NCI-H446 treated with DMSO at 0.1 percent for 48 hours (cell line): ENCODE results near the gene ACR.

Source experiments
- DNase-seq: peaks from one replicate; lab custom pipeline; 2025; lab: John Stamatoyannopoulos, UW

ACR gene

DNA sequence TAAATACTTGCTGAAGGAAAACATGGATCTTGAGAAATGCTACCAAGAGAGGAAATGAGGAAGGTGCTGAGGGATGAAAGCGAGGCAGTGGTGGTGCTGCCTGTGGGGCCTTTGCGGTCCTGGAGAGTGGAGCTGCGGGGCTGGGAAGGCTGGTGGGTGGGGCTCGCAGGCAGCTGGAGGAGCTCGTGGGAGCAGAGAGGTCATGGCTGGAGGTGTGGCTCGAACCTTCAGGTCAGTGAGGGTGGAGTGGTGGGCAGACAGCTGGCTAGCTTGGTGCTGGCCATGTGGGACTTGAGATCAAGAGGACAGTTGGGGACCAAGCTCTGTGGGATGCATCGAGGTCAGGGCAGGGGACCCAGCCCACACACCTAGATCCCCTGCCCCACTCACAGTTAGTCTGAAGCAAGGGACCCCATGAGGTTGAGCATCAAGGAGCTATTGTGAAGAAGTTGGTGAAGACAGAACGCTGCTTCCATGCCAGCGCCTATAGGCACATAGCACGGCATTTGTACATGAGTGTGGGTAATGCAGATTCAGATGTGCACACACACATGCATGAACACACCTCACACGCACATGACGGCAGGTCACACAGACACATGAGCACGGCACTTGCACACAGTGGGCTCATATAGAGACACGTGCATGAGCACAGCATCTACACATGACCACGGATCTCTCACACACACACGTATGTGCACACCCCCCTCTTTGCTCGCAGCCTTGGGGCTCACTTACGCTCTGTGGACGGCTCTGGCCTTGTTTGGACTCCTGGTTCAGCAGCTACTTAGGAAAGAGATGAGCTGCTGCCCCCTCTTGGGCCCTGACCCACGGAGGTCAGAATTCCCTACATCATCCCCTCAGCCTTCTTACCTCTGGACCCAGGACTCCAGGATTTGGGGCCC lies 34.9 kb upstream of the ACR start:
- no peak for DNase-seq

DNA sequence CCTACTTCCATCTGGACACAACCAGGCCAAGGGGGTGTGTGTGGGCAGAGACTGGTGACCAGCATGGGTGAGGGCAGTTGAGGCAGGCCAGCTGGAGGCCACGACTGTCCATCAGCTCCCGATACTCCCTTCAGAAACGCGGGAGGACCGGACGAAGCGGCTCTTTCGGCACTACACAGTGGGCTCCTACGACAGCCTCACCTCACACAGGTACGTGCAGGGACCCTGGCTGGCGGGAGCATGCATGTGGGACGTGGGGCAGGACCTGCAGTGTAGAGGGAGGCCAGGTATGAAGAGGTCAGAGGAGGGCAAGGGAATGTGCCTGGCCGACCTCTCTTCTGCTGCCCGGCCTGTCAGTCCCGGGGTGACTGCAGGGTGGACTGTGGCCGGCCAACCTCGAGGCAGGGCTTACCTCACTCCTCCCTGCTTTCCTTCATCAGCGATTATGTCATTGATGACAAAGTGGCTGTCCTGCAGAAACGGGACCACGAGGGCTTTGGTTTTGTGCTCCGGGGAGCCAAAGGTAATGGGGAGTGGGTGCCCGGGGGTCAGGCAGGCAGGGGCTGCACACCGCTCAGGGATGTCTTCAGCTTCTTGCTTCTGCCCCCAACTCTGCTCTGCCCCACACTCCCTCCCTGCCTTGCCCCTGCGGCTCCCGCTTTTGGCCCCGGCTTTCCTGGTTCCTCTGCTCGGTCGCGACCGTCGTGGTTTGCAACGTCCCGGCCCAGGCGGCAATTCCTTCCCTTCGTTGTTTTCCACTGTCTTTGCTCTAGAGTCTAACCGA lies 34.1 kb upstream of the ACR start:
- no peak for DNase-seq

DNA sequence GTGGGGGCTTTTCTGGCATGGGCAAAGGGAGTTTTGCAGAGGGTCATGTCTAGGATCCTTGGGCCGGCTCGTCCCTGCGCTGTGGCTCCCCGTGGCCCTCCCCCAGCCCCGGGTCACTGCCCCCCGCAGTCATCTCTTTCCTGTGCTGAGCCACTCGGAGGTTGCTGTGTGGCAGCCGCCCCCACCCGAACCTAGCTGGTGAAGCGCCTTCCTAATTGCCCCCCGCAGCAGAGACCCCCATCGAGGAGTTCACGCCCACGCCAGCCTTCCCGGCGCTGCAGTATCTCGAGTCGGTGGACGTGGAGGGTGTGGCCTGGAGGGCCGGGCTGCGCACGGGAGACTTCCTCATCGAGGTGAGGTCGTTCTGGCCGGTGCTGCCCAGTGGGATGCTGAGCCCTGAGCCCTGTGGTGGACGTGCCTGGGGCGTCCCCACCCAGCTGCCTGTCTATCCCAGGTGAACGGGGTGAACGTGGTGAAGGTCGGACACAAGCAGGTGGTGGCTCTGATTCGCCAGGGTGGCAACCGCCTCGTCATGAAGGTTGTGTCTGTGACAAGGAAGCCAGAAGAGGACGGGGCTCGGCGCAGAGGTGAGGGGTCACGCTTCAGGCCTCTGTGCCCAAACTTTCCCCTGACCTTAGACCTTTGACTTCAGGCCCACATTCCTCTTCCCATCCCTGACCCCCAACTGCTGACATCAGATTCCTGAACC lies 33.3 kb upstream of the ACR start:
- DNase-seq, result no peak

DNA sequence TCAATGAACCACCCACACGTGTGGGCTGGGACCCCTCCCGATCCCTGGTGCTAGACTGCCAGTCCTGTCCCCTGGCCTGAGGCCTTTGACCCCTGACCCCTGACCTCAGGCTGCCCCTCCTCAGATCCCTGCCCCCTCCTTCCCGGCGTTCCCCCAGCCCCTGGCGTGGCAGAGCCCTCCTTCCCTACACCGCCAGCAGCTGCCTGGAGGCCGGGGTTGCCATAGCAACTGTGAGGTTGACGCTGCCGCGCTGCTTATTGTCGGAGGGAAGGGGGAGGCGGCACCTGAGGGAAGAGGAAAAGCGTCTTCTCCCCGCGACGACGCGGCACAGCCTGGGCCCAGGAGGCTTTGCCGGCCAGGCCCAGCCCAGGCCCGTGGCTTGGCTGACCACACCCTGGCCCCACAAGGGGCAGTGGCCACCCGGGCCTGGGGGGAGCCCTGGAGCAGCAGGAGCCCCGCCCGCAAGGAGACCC lies 32.7 kb upstream of the ACR start:
- DNase-seq, result peak; percentile 4

DNA sequence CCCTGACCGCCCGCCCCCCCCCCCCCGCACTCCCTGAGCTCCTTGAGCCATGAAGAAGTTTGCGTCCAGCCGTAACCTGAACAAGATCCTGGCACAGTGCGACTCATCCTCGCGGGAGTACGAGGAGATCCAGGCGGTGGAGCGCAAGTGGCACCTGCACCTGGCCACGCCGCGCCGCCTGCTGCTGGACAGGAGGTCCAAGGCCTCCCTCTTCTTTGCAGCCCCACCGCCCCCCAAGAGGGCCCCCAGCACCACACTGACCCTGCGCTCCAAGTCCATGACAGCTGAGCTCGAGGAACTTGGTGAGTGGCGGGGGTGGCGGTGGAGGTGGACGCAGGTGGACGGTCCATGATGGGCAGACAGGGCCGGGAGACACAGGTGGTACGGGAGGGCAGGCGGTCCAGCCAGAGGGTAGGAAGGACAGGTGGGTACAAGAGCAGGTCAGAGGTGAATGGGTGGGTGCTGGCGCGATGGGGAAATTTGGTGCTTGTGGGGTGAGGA lies 32.1 kb upstream of the ACR start:
- DNase-seq, result no peak

DNA sequence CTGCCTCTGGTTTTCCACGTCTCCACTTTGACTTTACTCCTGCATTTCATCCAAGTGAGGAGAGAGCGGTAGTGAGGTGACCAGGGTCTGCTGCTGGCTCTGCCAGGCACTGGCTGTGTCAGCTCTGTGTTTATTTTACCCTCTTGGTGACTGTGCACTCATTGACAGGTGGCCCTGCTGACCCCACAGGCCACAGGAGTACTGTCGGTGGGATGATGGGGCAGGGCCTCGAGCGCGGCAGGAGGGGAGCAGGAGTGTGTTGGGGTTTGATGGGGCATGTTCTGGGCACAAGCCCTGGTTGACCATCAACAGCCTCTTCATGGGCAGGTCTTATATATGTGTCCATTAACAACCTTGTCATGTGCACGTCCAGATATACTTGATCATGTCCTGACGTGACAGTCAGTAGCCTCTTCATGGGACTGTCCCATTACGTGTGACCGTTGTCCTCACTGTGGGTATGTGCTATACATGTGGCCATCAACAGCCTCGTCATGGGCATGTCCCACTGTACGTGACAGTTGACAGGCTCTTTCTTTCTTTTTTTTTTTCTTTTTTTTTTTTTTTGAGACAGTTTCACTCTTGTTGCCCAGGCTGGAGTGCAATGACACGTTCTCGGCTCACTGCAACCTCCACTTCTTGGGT lies 31.4 kb upstream of the ACR start:
- no peak for DNase-seq

DNA sequence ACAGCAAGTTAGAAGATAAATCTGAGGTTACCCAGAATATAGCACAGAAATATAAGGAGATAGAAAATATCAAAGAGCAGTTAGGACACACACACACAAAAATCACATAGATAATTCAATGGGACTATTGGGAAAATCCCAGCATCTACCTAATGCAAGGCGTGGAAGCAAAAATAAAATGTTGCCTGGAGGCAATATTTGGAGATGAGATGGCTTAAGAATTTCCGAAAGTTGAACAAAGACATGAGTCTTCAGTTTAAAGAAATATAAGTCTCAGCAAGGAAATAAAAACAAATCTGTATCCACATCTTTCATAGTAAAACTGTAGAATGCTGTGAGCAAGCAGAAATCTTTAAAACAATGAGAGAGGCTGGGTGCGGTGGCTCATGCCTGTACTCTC lies 29.5 kb upstream of the ACR start:
- no peak for DNase-seq

DNA sequence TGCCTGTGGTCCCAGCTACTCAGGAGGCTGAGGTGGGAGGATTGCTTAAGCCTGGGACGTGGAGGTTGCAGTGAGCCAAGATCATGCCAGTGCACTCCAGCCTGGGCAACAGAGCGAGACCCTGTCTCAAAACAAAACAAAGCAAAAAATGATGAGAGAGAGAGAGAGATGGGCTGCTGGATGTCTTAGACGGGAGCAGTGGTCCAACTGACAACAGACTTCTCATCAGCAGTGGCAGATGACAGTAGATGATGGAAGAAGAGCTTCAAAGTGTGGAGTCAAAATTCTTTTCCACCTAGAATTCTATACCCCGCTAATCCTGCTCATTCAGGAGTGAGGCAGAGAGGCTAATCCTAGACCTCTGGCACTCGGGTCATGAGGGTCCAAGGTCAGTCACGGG lies 29.0 kb upstream of the ACR start:
- no peak for DNase-seq

DNA sequence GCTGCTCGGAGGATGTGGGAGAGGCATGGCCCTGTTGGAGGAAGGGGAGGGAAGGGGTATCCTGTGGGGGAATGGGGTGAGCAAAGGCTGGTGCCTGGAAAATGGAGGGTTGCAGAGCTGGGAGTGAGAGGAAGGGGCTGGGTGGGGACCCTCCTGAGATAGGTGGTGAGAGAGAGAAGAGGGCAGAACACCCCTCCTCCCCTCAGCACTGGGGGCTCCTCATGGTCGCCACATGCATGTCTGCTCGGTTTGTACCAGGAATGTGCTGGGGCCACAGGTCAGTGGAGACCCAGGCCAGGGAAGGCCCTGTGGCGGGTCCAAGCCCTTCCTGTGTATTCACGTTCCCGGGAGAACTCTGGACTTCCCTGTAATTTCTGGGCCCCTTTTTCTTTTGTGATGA lies 27.8 kb upstream of the ACR start:
- DNase-seq, result no peak

DNA sequence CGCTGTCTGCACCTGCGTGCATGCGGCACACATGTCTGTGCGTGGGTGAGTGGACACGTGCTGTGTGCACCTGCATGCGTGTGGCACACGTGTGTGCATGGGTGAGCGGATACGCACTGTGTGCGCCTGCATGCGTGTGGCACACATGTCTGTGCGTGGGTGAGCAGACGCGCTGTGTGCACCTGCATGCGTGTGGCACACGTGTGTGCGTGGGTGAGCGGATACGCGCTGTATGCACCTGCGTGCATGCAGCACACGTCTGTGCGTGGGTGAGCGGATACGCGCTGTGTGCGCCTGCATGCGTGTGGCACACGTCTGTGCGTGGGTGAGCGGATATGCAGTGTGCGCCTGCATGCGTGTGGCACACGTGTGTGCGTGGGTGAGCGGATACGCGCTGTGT lies 27.1 kb upstream of the ACR start:
- DNase-seq, result no peak

DNA sequence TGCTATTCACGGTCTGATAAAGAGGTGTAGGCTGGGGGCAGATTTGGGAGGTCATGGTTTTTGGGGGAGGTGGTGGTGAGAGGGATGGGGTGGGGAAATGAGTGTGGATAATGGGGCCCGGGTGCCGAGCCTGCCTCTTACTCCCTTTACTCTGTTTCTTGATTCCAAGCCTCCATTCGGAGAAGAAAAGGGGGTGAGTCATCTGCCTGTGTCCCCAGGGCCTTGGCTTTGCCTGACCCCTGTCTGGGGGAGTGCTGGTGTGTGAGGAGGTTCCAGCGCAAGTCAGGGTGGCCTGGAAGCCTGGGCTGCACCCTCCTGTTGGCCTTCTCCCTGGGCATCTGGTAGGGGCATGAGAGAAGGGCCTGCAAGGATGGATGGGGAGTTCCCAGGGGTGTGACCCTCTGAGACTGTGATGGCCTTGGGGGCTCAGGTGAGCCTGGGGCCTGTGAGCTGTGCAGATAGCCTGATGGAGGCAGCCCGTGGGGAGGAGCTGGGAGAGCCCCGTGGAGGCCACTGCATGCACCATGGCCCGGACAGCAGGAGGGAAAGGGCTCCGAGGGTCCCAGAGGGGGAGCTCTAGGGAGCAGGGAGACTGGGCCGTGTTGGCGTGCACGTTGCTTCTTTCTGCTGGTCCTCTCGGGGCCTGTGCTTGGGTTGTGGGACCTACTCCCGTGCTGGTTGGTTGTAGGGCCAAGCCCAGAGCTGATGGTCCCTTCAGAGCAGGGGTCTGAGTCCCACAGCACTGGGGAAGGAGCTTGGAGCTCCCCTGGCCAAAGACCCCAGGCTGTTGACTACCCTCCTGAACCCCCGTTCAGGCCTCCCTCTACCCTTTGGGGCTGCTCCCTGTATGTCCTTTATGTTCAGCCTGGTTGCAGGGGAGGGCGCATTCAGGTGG lies 26.3 kb upstream of the ACR start:
- no peak for DNase-seq

DNA sequence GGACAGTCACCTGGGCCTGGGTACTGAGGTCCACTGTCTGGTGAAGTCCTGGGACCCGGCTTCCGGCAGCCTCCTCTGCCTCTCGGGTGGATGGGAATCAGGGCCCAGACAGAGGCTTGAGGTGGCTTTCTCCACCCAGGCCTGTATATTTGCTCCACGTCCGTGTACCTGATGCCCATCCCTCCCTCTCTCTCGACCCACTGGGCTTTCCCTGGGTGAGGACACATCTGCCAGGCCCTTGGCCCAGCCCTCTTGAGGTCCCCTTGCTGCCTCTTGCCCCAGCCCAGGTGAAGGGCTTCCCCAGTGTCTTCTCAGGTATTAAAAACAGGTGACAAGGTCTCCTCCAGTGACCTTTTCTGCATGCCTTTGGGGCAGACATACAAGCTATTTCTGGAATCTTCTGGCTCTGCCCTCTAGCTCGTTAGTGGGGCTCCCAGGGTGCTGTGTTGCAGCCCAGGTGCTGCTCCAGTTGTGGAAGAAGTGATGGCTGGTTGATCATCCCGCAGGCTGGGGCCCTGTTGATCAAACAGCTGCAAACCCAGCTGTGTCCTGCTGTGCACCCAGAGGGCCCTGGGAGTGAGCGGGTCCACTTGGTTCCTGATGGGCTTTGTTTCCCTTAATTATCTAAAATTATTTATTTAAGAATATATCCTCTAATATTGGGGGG lies 25.5 kb upstream of the ACR start:
- no peak for DNase-seq

DNA sequence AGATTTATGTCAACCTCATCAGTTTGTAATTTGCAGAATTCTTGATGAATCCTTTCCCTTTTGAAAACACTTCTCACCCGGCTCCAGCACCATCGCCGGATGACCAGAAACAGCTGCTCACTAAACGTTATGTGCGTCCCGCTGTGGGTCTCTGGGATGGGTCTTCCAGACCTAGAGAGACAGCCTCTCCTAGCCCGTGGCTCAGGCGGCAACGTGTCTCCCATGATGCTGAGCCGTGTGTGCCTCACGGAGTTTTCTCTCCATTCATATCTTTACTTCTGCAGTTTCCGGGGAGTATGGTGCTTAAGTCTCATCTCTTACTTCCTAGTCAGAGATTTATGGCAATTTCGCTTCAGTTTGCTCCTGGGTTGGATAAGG lies 25.0 kb upstream of the ACR start:
- no peak for DNase-seq

DNA sequence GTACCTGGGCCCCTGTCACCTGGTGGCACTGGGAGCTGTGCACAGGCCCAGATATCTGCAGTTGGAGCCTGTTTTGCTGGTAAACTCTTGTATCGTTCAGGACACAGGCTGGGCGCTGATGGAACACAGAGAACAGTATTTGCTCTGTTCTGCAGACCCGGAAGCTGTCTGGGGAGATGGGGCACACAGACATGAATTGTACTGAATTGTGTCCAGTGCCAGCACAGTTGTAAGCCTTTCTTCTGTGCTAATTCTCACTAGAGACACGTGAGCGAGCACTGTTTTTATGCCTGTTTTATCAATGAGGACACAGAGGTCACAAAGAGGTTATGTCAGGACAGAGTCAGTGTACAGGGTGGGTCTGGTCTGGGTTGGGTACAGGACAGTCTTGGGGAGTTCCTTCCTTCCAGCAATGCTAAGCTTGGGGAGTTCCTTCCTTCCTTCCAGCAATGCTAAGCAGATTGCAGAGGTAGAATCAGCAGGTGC lies 24.4 kb upstream of the ACR start:
- DNase-seq, result no peak

DNA sequence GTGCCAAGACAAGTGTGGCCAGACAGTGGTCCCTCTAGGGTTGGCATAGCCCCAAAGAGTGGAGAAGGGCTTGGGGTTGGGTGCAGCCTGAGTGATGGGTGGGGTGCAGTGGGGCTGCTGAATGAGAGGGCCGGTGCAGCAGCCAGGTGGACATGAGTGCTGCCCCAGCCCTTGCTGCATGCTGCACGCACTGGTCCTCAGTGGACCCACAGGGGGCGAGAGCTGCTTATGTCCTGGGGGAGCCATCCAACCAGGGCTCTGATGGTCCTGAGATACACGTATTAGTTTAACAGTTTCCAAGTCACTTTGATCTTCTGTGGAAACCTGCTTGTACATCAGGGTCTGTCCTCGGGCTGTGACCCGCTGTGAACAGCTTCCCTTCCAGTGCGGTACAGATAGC lies 23.9 kb upstream of the ACR start:
- DNase-seq, result no peak

DNA sequence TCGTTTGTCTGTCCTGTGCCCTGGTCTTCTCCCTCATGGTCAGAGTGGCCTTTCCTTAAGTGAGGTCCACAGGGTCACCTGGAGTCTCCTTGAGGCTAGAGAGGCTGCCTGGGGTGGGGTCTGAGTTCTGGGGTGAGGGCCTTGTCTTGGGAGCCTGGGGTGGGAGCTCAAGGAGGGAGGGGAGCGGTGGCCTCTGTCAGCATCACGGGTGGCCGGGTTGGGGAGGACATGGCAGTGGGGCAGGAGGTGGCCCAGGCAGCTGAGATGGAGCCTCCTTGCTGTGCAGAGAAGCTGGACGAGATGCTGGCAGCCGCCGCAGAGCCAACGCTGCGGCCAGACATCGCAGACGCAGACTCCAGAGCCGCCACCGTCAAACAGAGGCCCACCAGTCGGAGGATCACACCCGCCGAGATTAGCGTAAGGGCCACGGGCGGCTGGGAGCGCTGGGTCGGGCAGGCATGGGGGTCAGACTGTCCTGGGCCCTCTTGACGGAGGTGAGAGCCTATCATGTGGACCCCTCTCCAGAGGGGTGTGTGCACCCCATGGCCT lies 23.3 kb upstream of the ACR start:
- DNase-seq, result no peak

DNA sequence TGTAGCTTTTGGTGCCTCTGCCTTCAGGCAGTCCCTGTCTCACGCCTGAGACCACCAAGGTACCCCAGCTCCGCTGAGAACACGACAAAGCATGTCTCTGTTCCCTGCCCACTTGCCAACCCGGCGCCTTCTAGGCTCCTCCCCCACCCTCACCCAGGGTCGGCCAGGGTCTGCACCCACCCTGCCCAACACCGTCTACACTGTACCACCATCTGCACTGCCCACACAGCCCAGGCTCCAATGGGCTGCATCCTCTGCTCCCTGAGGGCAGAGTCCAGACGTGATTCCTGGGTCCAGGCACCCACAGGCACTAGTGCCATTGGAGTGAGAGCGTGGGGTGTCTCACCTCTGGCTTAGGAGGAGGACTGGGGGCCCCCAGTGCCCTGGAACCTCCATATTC lies 22.8 kb upstream of the ACR start:
- DNase-seq, result no peak

DNA sequence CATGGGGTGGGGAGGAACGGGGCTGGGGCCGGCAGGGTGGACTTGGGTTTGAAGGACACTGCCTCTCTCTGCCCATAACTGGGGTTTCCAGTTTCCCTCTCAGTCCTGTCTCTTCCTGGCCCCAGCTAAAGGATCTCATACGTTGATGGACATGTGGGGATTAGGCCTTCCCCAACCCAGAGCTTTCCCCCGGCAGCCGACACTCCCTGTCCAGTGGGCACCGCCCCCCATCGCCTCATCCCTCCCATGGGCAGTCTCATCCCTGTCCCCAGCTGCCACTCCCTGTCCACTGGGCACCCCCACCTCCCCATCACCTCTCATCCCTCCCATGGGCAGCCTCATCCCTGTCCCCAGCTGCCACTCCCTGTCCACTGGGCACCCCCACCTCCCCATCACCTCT lies 22.2 kb upstream of the ACR start:
- DNase-seq, result no peak

DNA sequence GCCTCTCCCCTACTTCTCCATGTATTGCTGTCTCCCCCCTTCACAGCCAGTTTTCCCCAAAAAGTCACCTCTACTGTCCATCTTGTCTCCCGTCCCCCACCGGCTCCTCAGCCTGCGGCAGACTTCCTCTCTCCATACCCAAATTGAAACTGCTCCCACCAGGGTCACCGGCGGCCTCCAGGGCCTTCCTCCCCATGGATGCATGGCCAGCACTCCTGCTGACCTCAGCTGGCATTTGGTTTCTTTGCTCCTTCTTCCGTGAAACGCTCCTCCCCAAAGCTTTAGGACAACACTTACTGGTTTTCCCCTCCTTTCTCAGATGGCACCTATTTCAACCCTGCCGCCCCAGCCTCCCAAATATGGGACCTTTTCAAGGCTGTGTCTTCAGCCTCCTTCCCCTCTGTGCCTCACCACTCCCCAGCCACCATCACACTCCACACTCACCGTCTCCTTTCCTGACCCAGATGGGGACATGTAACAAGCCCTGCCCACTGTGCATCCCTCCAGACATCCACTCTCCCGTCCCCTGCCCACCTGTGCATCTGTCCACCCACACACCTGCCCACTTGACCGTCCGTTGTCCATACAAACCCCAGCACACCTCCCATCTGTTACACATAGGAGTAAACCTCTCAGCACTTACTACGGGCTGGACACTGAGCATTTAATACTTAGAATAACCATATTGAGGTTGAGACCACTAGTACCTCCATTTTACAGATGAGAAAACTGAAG lies 21.5 kb upstream of the ACR start:
- DNase-seq, result no peak
